ENCODE data around the gene MGLL.
"Not testable (repeated sequence)": the region's sequence is repeated elsewhere in the genome, so short reads cannot be mapped to it uniquely, and the experiment has no call there.

The MGLL gene

DNA sequence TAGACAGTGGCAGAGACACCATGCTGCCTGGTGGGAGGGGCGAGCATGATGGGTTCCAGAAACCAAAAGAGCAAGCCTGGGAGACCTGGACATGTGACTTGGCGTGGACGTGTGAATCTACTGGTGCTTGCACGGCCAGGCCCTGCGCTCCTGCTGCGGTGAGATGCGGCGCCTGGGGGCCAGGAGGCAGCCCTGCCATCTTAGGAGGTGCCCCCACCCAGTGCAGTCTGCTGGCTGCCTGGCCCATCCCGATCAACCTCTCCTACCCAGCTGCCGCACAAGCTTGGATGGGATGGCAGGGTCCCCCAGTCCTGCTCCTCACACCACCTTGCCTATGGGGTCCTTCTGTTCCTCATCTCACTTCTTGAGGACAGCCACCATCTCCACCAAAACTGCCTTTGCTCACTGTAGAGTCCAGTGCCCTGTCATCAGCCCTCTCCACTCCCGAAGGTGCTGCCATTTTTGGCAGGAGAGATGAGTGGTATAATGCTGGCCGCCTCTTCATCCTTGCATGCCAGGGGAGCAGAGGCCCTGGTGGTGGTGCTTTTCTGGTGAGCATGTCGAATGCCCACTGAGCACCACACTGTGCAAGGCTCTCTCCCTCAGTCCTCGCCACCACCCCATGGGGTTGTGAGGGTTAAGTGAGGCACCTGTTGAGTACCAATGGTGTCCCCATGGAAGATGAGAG lies 152.6 kb downstream of the MGLL start:
- DNase-seq: no peak

DNA sequence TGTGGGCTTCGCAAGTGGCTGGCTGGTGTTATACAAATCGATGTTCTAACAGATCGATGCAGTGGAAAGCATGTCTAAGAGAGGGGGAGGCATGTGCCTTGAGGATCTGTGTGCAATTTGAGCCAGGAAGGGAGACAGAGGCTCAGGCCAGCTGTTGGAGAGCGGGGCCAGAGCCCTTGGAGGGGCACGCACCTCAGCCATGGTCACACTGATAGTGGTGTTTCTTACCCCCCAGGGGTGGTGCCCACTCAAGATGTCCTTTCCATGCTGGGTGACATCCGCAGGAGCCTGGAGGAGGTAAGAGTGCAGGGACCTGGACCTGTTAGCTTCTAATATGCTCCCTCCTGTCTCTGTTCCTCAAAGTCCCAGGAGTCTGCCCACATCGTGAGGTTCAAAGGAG lies 153.4 kb downstream of the MGLL start:
- DNase-seq: no peak

GRCh38 chr3:127667119-127667681 lies 155.1 kb downstream of the MGLL start:
- no peak for DNase-seq

DNA sequence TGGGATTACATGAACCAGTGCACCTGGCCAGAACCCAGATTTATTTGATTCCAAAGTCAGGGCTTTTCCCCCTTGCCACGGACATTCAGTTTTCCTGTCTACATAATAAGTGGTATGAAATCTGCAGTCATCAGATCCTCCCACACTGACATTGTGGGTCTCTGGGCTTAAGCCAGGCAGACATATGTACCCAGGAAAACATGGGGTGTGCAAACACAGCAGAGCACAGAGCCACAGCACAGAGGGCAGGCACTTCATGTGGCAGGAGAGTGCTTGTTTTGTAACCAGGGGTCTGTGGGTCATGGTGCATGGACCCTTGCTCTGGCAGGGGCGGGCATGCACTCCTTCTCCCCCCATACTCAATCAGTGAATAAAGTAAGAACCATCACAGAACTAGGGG lies 155.6 kb downstream of the MGLL start:
- no peak for DNase-seq

DNA sequence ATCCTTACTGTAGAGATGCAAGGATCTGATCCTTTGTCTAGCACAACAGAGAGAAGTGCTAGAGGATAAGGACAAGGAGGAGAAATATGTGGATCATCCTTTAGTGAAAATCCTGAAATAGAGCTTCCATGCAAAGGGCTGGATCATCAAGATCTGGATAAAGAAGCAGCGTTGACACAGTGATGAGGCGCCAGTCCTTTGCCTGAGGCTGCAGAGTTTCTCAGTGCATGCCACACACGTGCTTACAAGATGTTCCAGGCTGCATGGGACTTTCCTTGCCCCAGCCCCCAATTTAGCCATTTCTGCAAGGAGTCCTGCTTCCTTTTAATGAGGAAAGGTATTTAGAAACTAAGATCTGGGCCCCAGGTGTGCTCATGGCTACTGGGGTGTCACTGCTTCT lies 156.7 kb downstream of the MGLL start:
- DNase-seq: no peak

DNA sequence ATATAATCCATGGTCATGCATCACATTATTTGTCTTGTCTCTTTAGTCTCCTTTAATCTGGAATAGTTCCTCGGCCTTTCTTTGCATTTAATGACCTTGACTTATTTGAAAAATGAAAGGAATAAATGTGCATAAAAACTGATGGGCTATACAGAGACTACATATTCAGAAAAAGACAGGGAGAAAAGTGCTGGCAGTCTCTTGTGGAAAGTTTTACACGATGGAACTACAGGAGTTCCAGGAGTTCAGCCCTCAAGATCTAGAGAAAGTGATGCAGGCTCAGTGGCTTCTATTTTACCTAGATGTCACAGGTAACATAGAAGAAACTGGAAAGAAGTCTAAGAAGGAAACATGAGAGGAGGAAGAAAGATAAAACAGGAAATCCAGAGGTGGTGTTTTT lies 157.2 kb downstream of the MGLL start:
- no peak for DNase-seq

DNA sequence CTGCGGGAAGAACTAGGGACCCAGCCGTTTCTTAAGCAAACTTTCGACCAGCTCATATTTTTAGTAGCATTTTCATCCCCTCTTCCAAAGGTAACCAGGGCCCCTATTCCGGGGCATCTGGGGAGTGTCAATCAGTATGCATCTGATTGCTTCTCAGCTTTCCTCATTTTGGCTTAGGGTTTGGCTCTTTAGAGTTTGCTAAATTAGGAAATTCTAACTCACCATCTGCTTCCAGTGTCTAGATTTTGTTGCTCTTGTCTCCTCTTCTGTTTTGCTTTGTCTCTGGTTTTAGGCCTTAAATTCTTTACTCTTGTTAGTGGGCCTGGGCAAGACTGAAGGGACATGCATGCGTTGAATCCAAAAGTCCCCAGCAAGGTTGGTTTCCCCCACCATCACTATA lies 159.2 kb downstream of the MGLL start:
- no peak for DNase-seq

GRCh38 chr3:127662001-127662469 lies 160.3 kb downstream of the MGLL start:
- no peak for DNase-seq

DNA sequence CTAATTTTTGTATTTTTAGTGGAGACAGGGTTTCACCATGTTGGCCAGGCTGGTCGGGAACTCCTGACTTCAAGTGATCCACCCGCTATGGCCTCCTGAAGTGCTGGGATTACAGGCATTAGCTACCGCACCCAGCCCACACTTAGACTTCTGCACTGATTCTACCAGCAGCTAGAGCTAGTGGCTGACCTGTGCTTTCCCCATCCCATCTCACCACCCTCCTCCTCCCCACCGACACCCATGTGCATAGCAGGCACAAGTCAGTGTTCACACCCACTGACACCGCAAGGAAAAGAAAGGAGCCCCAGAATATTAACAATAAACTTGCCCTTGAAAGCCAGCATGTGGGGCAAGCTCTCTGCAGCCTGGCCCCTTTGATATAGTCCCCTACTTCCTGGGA lies 160.7 kb downstream of the MGLL start:
- no peak for DNase-seq

- DNase-seq: no peak
Observed at GRCh38 chr3:127660621-127661251, 161.6 kb downstream of the MGLL start.

DNA sequence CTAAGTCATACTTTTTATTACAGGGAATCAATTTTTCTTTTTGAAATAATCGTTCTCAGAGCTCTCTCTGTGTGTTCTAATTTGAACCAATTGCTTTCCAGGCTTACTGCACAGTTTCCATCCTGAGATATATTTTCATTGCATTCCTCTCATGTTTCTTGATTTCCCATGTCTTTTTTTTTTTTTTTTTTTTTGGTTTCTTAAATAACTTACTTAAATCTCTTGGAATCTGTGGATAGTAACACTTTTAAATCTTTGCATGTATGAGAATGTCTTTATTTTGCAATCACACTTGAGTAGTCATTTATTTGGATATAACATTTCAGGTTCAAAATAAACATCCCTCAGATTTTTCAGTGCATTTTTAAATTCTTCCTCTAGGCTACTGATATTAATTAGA lies 164.1 kb downstream of the MGLL start:
- DNase-seq: no peak

DNA sequence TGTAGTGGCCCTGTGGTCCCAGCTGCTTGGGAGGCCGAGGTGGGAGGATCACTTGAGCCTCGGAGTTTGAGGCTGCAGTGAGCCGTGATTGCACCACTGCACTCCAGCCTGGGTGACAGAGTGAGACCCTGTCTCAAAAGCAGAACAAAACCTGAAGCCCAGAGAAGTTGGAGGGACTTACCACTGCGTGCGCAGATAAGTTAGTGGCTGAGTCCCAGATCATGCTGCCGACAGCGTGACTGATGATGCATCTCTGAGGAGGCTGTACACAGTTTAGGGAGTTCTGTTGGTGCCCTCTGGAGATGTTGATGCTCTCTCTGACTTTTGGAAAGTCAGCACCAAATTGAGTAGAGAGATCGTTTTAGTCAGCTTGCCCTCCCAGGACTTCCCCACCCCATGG lies 165.4 kb downstream of the MGLL start:
- no peak for DNase-seq

- DNase-seq: no peak
Observed at GRCh38 chr3:127655641-127656040, 166.7 kb downstream of the MGLL start.

- not testable (repeated sequence) for DNase-seq
Observed at GRCh38 chr3:127654993-127655392, 167.3 kb downstream of the MGLL start.

DNA sequence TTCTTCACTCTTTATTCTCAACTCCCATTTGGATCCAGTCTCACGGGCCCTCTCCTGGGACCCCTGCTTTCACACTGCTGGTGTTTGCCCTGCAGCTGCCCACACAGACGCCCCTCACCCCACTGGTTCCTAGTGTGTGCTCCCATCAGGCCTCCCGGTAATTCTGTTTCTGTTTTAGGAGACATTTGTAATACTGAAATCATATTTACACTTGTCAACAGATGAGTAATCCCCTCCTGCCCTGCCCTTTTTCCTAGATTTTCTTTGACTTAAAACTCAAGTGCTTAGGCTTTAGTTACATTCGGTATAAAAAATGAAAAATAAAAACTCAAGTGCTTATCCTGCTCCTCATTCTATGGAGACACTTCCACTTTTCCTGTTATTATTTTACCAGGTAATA lies 167.9 kb downstream of the MGLL start:
- DNase-seq: no peak

- peak; percentile 58 for DNase-seq
Observed at GRCh38 chr3:127652246-127652995, 169.9 kb downstream of the MGLL start.

GRCh38 chr3:127651516-127652172 lies 170.7 kb downstream of the MGLL start:
- DNase-seq: no peak

DNA sequence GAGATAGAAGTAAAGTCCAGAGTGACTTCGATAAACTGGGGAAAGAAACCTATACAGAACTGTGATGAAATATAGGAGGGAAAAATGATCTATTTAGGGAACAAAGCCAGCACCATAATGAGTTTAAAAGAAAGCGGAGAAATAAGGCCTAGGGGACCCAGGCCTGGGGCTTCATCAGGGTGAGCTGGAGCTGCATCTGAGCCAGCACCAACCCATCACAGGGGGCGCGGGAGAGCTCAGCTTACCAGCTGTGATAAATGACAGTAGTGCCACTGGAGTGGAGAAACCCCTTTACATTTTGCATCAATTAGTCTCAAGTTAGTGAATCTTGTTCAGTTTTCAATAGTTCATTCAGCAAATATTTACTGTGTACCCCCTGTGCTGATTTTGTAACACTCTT lies 172.1 kb downstream of the MGLL start:
- DNase-seq: no peak

DNA sequence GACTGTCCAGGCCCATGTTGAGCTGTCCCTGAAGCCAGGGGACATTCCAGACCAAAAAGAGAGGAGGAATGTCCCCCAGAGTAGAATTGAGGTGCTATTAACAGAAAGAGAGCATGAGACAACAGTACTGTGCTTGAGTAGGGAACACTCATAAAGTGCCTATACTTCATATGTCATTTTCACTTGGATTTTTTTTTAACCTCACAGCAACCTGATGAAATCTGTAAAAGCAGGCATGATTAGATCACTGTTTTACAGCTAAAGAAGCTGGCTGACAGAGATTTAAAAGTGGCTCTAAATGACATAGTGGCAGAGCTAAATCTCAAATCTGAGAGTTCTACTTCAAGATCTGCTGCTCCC lies 174.5 kb downstream of the MGLL start:
- DNase-seq: no peak

DNA sequence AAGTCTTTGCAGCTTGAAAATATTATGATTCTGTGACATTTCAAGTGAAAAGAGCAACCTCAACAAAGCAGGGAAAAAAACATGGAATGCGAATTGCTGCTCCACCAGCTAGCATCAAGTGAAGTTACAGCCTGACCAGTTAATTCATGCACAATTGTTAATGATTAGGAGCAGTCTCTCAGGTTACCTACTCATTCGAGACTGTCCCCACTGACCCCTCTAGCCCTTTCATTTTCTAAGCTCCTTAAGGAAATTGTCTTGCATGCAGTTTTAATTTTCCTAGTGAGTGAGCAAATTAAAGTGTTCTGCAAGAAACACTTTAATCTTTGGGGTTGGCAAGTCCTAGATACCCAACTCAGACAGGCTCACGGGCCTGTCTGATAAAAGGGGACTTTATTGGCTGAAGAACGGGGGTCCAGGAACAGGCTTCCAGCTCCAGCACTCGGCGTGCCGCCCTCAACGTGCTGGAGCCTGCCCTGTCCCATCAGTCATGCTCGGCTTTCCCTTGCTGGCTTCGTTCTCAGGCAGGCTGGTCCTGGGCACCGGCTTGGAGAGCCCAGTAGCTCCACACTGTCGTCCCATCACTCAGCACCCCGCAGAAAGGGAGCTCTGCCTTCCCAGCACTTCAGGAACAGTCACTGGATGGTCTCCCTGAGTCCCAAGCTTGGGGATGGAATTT lies 175.0 kb downstream of the MGLL start:
- no peak for DNase-seq

DNA sequence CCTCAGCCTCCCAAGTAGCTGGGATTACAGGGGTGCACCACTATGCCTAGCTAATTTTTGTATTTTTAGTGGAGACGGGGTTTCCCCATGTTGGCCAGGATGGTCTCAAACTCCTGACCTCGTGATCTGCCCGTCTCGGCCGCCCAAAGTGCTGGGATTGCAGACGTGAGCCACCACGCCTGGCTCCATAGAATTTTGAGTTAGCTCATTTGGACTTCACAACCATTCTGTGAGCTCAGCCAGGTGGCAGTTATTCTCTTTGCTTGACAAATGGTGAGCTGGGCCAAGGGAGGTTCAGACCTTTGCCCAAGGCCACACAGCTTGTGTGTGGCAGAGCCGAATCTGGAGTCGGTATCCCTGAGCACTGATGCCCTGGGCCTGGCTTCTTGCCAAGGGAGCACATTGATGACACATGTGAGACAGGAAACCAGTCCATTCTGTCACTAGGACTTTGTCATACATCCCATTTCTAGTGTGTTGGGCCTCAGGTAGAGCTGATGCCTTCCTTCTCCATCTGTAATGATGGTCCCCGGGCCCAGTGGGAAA lies 175.7 kb downstream of the MGLL start:
- no peak for DNase-seq

GRCh38 chr3:127645371-127646015 lies 176.8 kb downstream of the MGLL start:
- no peak for DNase-seq

Data from stimulated activated CD8-positive, alpha-beta memory T cell treated with anti-CD3 and anti-CD28 coated beads, Interleukin-4, amount 100 ng/mL, for 48 hours (primary cell).